Thyroid gland (tissue), 4 donors: ENCODE data around the gene ACTN3. TPM values are rescaled to one million over a fixed set of nuclear protein-coding genes. Genes with fewer than 3 reads are reported as not detected.
A peak's percentile ranks its signal among the peaks of the same experiment; 100 is the strongest.

ENCODE experiments used
- DNase-seq, 2 donors: peaks; one replicate each; pipeline ENCODE4 v3.0.0-alpha.2; 2019
- H3K27ac ChIP-seq, 3 donors: fragments of 200-600 bp; sonication (generic); 1 replicate in 2 of 3; 2 replicates in 1 of 3; pipeline ENCODE4 v1.5.1; 2016 to 2019; ENCODE audit warnings: mild to moderate bottlenecking in 1 of 3, moderate library complexity in 1 of 3
- H3K27me3 ChIP-seq: fragments of 200-600 bp; sonication (generic); one replicate; pipeline ENCODE4 v1.5.1; 2019
- H3K36me3 ChIP-seq, 2 donors: fragments of 200-600 bp; sonication (generic); one replicate each; pipeline ENCODE4 v1.5.1; 2016 to 2019
- H3K4me1 ChIP-seq, 2 donors: fragments of 200-600 bp; sonication (generic); one replicate each; pipeline ENCODE4 v1.5.1; 2017 to 2019
- H3K4me3 ChIP-seq, 3 donors: fragments of 200-600 bp; sonication (generic); replicated peaks in 1 of 3; 1 replicate in 2 of 3; 2 replicates in 1 of 3; pipeline ENCODE4 v1.5.1; 2016; ENCODE audit warnings: mild to moderate bottlenecking in 1 of 3
- H3K9me3 ChIP-seq: fragments of 200-600 bp; sonication (generic); one replicate; pipeline ENCODE4 v1.5.1; 2017
- POLR2A ChIP-seq, 2 donors: fragments of 450-650 bp; IDR thresholded peaks; one replicate each; pipeline ENCODE4 v1.6.1; 2017; ENCODE audit warnings: antibody characterized with exemption in 2 of 2, mild to moderate bottlenecking in 2 of 2, moderate library complexity in 1 of 2
- WGBS, 2 donors: methylation state at CpG; one replicate each; pipeline ENCODE4 v1.1.5; 2017; 5-methylcytosine and 5-hydroxymethylcytosine counted together
- intact Hi-C: fragments of 100-400 bp; cut with DNase I; formaldehyde crosslinking; loops from one replicate; pipeline ENCODE4 v1.15.1; 2023
- total RNA-seq, 4 donors: library from RNA; depleted of rRNA; stranded (reverse); fragments of >200 nt; gene quantifications; one replicate each; pipeline ENCODE4 v1.2.3, GENCODE V29; 2016
- TF ChIP-seq, protein P1 (sequence below), 6 experiments: fragments of 200-600 bp in 3 of 6; fragments of 450-650 bp in 3 of 6; sonication (generic) in 3 of 6; IDR thresholded peaks; one replicate each; pipeline ENCODE4 v1.5.1; 2016 to 2019; ENCODE audit warnings: antibody characterized with exemption in 6 of 6, mild to moderate bottlenecking in 2 of 6, inconsistent platforms in 1 of 6, moderate library complexity in 1 of 6

ACTN3 gene
- total RNA-seq, 4 donors from 2014 or later = 0.27 TPM; not detected in 3

DNA sequence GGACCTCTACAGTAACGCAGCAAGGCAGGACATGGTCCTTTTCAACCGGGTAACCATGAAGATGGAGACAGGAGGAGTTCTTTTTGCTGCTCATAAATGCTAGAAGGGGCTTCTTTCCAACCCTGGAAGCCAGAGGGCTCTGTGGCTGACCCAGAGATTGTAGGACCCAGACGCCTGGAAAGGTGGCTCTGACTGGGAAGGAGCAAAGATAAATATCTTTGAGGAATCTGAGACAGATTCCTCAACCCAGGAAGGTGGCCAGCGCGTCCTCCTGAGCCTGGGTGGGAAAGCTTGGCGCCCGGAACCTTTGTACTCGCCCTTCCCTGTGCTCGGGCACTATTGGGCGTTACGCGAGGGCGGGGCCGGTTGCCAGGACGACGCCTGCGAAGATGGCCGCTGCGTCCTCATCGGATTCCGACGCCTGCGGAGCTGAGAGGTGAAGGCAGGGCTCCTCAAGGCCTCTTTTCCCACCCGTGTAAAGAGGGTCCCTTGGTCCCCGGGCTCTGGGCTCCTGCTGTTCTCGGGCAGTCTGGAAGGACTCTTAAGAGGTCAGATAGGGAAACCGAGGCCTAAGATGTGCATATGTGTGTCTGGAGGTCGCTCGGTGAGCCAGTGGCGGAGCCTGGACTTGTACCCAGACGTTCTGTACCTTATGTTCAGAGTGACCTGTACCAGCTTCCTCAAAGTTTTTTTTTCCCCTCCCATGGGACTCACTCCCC, 36.3 kb upstream of the ACTN3 start, which contains the start of gene BBS1:
TSS of gene BBS1 (plus strand) at position 365 of the 719 bp plus-strand sequence. CDS start at position 390, 25 bp downstream.
- H3K4me1 ChIP-seq = peaks cover 0 to 10% of the 10 kb centered on the region in 2 donors
- WGBS, 2 donors = 2 to 3% methylated on average over 11 to 25 of the region's 31 CpGs
- no peaks in the 10 kb centered on the region for H3K27me3 ChIP-seq
- peak within 1 kb of the TSS; percentile 55 to 75 (median 75) for H3K4me3 ChIP-seq
- intact Hi-C loops = no loop called here
- TF ChIP-seq, protein P1, sequence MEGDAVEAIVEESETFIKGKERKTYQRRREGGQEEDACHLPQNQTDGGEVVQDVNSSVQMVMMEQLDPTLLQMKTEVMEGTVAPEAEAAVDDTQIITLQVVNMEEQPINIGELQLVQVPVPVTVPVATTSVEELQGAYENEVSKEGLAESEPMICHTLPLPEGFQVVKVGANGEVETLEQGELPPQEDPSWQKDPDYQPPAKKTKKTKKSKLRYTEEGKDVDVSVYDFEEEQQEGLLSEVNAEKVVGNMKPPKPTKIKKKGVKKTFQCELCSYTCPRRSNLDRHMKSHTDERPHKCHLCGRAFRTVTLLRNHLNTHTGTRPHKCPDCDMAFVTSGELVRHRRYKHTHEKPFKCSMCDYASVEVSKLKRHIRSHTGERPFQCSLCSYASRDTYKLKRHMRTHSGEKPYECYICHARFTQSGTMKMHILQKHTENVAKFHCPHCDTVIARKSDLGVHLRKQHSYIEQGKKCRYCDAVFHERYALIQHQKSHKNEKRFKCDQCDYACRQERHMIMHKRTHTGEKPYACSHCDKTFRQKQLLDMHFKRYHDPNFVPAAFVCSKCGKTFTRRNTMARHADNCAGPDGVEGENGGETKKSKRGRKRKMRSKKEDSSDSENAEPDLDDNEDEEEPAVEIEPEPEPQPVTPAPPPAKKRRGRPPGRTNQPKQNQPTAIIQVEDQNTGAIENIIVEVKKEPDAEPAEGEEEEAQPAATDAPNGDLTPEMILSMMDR (IDR thresholded peaks at IDR 0.05) = no peak
- peak in 1 of 2 donors; percentile 67 for TF ChIP-seq POLR2A (IDR thresholded peaks at IDR 0.05)
- peak within 1 kb of the TSS in 1 of 3 donors; percentile 59 for H3K27ac ChIP-seq
- H3K9me3 ChIP-seq = no peaks in the 10 kb centered on the region
- peak; percentile 85 to 87 for DNase-seq
- H3K36me3 ChIP-seq = peaks cover 0 to 5% of the 10 kb centered on the region in 2 donors

DNA sequence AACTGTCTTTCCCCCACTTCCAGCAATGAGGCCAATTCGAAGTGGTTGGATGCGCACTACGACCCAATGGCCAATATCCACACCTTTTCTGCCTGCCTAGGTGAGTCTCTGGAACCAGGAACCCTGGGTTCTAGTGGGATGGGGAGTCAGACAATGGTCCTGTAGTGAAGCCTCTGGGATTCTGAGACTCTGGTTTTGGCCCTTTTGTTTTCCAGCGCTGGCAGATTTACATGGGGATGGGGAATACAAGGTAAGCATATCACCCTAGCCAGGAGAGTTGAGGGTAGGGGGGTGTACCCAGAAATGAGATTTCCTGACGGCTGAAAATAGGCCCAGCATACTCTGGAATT, 35.7 kb upstream of the ACTN3 start:
- peak overlapping the region in 1 of 3 donors; percentile 59 for H3K27ac ChIP-seq
- TF ChIP-seq, protein P1 (IDR thresholded peaks at IDR 0.05) = no peak
- TF ChIP-seq POLR2A (IDR thresholded peaks at IDR 0.05) = no peak

DNA sequence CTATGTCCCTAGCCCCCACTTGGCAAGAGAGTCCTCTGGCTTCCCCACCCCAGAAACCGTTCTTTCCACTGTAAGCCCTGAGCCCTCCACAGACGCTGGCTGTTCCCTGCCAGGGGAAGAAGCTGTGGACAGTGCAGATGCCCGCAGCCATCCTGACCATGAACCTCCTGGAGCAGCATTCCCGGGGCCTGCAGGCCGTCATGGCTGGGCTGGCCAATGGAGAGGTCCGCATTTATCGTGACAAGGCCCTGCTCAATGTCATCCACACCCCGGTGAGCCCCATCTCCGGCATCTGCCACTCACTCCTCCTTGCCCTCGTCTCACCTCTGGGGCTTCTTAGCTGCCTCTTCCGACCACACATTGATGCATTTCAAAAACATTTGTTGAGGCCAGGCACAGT, 23.1 kb upstream of the ACTN3 start:
- H3K4me3 ChIP-seq = no peak overlapping the region
- H3K4me1 ChIP-seq = no peaks in the 10 kb centered on the region
- no peaks in the 10 kb centered on the region for H3K9me3 ChIP-seq
- TF ChIP-seq, protein P1 (IDR thresholded peaks at IDR 0.05) = no peak
- WGBS, 2 donors = 90 to 92% methylated on average over 10 to 11 of the region's 11 CpGs
- no peaks in the 10 kb centered on the region for H3K27me3 ChIP-seq
- no peak for DNase-seq
- peaks cover 32 to 38% of the 10 kb centered on the region in 2 donors for H3K36me3 ChIP-seq
- intact Hi-C loops = no loop called here
- no peak overlapping the region for H3K27ac ChIP-seq

More for the DNA sequence above, 35.7 kb upstream of the ACTN3 start:
- Histone ChIP-seq H3K4me3 (peak overlapping the region; percentile 55 to 75 (median 75)), H3K27me3 (no peaks in the 10 kb centered on the region), H3K4me1 (peaks cover 0 to 10% of the 10 kb centered on the region in 2 donors), H3K9me3 (no peaks in the 10 kb centered on the region), H3K36me3 (peaks cover 0 to 5% of the 10 kb centered on the region in 2 donors)
- intact Hi-C loops = no loop called here
- WGBS, 2 donors = 3 to 7% methylated on average over 5 of the region's 5 CpGs
- DNase-seq = no peak

DNA sequence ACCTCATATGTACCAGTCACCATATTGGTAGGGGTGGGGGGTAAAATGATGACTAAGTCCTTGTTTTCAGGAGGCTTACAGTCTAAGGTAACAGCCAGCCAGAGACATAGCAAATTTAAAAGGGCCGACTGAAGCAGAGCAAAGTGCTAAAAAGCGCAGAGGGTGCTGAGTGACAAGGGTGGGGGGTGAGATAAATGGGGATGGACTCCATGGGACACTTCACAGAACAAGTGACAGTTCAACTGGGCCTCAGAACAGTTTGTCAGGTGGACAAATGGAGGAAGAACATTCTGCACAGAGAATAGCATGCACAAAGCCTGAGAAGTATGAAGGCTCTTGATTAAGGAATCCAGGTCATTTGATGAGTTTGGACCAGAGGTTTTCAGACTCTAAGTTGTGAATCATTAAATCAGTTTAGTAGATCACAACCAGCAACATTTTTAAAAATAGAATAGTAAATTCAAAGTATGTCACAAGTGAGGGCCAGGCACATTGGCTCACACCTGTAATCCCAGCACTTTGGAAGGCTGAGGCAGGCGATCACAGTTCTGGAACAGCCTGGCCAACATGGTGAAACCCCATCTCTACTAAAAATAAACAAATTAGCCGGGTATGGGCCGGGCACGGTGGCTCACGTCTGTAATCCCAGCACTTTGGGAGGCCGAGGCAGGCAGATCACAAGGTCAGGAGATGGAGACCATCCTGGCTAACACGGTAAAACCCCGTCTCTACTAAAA, 22.2 kb upstream of the ACTN3 start:
- Histone ChIP-seq H3K36me3 (peaks cover 31 to 35% of the 10 kb centered on the region in 2 donors), H3K27ac (no peak overlapping the region), H3K9me3 (no peaks in the 10 kb centered on the region), H3K4me1 (no peaks in the 10 kb centered on the region), H3K27me3 (no peaks in the 10 kb centered on the region), H3K4me3 (no peak overlapping the region)
- no peak for DNase-seq
- TF ChIP-seq POLR2A (IDR thresholded peaks at IDR 0.05) = no peak
- TF ChIP-seq, protein P1 (IDR thresholded peaks at IDR 0.05) = no peak
- intact Hi-C loops = no loop called here
- 82 to 88% methylated on average over 10 of the region's 10 CpGs for WGBS, 2 donors

DNA sequence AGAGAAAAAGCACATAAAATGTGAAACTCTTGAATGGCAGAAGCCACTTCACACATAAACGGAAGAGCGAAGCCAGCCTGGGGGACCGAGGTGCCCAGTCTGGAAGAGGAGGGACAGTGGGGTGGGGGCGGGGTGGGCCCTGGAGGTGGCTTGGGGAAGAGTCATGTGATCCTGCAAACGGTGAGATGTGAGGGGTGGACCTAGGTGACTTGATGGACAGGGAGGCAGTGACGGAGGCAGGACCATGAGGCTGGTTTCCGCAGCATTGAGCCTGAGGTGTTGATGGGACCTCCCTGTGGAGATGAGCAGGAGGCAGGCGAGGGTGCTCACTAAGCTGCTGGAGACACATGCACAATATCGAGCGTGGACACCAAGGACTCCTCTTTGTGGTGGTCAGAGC, 17.6 kb upstream of the ACTN3 start:
- WGBS, 2 donors = 80 to 81% methylated on average over 10 of the region's 10 CpGs
- Histone ChIP-seq H3K4me1 (no peaks in the 10 kb centered on the region), H3K4me3 (no peak overlapping the region), H3K27me3 (no peaks in the 10 kb centered on the region), H3K9me3 (no peaks in the 10 kb centered on the region), H3K27ac (no peak overlapping the region), H3K36me3 (peaks cover 0 to 5% of the 10 kb centered on the region in 2 donors)
- no peak for DNase-seq
- no peak for TF ChIP-seq POLR2A (IDR thresholded peaks at IDR 0.05)
- TF ChIP-seq, protein P1 (IDR thresholded peaks at IDR 0.05) = no peak
- intact Hi-C loops = no loop called here
